ENCODE results near the gene CDHR5. TPM values are rescaled to one million over a fixed set of nuclear protein-coding genes. Genes with fewer than 3 reads are reported as not detected.

The CDHR5 gene, protein sequence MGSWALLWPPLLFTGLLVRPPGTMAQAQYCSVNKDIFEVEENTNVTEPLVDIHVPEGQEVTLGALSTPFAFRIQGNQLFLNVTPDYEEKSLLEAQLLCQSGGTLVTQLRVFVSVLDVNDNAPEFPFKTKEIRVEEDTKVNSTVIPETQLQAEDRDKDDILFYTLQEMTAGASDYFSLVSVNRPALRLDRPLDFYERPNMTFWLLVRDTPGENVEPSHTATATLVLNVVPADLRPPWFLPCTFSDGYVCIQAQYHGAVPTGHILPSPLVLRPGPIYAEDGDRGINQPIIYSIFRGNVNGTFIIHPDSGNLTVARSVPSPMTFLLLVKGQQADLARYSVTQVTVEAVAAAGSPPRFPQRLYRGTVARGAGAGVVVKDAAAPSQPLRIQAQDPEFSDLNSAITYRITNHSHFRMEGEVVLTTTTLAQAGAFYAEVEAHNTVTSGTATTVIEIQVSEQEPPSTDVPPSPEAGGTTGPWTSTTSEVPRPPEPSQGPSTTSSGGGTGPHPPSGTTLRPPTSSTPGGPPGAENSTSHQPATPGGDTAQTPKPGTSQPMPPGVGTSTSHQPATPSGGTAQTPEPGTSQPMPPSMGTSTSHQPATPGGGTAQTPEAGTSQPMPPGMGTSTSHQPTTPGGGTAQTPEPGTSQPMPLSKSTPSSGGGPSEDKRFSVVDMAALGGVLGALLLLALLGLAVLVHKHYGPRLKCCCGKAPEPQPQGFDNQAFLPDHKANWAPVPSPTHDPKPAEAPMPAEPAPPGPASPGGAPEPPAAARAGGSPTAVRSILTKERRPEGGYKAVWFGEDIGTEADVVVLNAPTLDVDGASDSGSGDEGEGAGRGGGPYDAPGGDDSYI
- not detected for total RNA-seq

DNA sequence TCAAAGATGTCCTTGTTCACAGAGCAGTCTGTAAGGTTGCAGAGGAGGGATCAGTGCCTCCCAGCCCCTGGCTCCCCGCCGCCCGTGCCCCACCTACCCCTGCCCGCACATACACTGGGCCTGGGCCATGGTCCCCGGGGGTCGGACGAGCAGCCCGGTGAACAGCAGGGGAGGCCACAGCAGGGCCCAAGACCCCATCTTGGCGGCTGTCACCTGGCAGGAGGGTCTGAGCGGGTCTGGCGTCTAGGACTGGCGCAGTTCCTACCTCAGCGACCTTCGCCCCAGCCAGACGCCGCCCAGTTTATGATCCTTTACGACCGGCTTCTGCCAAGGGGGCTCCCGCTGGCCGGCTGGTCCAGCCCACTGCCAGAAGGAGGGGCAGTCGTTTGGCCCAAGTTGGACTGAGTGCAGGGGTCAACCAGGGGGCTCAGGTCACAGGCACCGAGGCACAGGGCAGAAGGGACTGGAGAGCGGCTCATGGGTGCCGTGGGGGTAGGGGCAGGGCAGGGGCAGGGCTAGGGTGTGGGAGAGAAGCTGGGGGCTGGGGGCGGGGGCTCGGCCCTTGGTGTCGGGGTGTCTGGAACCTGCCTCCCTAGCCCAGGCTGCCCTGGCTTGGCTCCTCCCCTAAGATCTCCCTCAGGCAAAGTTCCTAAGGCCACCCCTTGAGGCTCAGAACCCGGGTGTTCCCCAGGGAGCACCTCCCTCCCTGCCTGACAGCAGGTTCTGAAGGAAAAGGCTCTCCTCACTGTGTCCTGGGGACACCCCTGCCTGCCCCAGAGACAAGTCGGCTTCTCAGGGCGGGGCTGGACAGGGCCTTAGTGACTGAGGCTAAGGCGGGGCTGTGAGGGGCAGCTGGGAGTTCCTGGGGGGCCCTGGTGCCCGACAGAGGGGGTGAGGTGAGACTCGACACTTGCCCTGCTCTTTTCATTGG is at the start of gene CDHR5:
Gene CDHR5 (minus strand): TSS at position 251 of the 931 bp plus-strand sequence. CDS start 53 bp downstream, at position 198.
- no peak for ATAC-seq
- Mint-ChIP-seq H3K36me3 (peaks cover 4% of the 10 kb centered on the region), H3K27ac (no peak within 1 kb of the TSS), H3K9me3 (ENCODE audit: low read depth) (no peaks in the 10 kb centered on the region), H3K4me1 (peaks cover 20% of the 10 kb centered on the region), H3K4me3 (no peak within 1 kb of the TSS), H3K27me3 (peaks cover 26% of the 10 kb centered on the region)
- CTCF ChIA-PET, result no interaction called here
- DNase-seq, result no peak

- H3K4me1 Mint-ChIP-seq, result no peaks in the 10 kb centered on the region
- CTCF ChIA-PET, result interaction anchor here (0.8 to 1.1 kb wide), 2 partner anchors 15 to 86 kb away, joined by 3 read pairs; no protein-coding TSS in a partner anchor
- peaks cover 19% of the 10 kb centered on the region for H3K36me3 Mint-ChIP-seq
- no peaks in the 10 kb centered on the region for H3K9me3 Mint-ChIP-seq (ENCODE audit: low read depth)
- no peak overlapping the region for H3K27ac Mint-ChIP-seq
- ATAC-seq (no peak), DNase-seq (no peak)
- no peaks in the 10 kb centered on the region for H3K27me3 Mint-ChIP-seq
- no peak overlapping the region for H3K4me3 Mint-ChIP-seq
Measured at GRCh38 chr11:674406-674805, 49.7 kb upstream of the CDHR5 start.

- Mint-ChIP-seq H3K27ac (no peak overlapping the region), H3K27me3 (no peaks in the 10 kb centered on the region), H3K36me3 (peaks cover 19% of the 10 kb centered on the region), H3K4me3 (no peak overlapping the region), H3K9me3 (ENCODE audit: low read depth) (no peaks in the 10 kb centered on the region), H3K4me1 (no peaks in the 10 kb centered on the region)
- CTCF ChIA-PET, result interaction anchor here (0.8 to 1.1 kb wide), 2 partner anchors 14 to 86 kb away, joined by 3 read pairs; no protein-coding TSS in a partner anchor
- DNase-seq (no peak), ATAC-seq (no peak)
Measured at GRCh38 chr11:673866-674265, 49.1 kb upstream of the CDHR5 start.

DNA sequence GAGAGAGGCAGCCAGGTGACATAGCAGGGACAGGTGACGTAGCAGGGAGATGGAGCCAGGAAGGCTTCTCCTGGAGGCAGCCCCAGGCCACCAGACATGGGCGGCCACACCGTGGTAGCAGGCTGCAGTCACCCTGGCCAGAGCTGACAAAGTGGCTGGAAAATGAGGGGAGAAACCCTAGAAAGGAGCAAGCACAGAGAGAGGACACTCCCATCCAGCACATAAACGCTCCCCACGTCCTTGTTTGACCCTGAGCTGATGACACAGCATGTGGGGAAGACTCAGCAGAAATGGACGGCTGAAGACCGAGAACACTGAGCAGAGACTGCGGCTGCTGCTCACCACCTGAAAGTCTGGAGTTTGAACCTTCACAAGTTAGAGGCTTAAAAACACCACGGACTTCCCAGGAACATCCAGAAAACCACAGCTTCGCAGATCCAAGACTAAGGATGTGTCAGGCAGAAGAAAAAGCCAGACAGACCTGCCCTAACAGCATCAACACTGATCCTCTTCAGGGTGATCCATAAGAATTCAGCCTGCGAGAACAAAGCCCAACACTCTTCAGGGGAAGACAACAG is 41.0 kb upstream of the CDHR5 start:
- Mint-ChIP-seq H3K4me1 (no peaks in the 10 kb centered on the region), H3K27me3 (no peaks in the 10 kb centered on the region), H3K36me3 (peaks cover 1% of the 10 kb centered on the region), H3K4me3 (no peak overlapping the region), H3K9me3 (ENCODE audit: low read depth) (no peaks in the 10 kb centered on the region), H3K27ac (no peak overlapping the region)
- DNase-seq, result no peak
- ATAC-seq, result no peak
- CTCF ChIA-PET, result interaction anchor here (0.6 to 1.4 kb wide), 3 partner anchors 24 to 81 kb away, joined by 3 to 4 read pairs (median 4); partner anchors contain the start of gene TMEM80

GRCh38 chr11:665062-665703 is 40.4 kb upstream of the CDHR5 start:
- Mint-ChIP-seq H3K4me1 (no peaks in the 10 kb centered on the region), H3K9me3 (ENCODE audit: low read depth) (no peaks in the 10 kb centered on the region), H3K27ac (no peak overlapping the region), H3K27me3 (no peaks in the 10 kb centered on the region), H3K36me3 (peaks cover 1% of the 10 kb centered on the region), H3K4me3 (no peak overlapping the region)
- CTCF ChIA-PET, result interaction anchor here (0.6 to 1.4 kb wide), 3 partner anchors 23 to 80 kb away, joined by 3 to 4 read pairs (median 4); partner anchors contain the start of gene TMEM80
- no peak for ATAC-seq
- DNase-seq, result no peak

GRCh38 chr11:662689-663274 is 38.0 kb upstream of the CDHR5 start:
- Mint-ChIP-seq H3K4me1 (no peaks in the 10 kb centered on the region), H3K4me3 (no peak overlapping the region), H3K27me3 (no peaks in the 10 kb centered on the region), H3K27ac (no peak overlapping the region), H3K36me3 (no peaks in the 10 kb centered on the region), H3K9me3 (ENCODE audit: low read depth) (no peaks in the 10 kb centered on the region)
- DNase-seq (peak; percentile 56), ATAC-seq (peak; percentile 68)
- CTCF ChIA-PET, result interaction anchor here (1.2 to 2.7 kb wide), 4 partner anchors 57 to 87 kb away, joined by 3 to 21 read pairs (median 8); partner anchors contain the start of gene PHRF1

- Mint-ChIP-seq H3K27me3 (no peaks in the 10 kb centered on the region), H3K4me1 (no peaks in the 10 kb centered on the region), H3K9me3 (ENCODE audit: low read depth) (no peaks in the 10 kb centered on the region), H3K36me3 (no peaks in the 10 kb centered on the region), H3K4me3 (no peak overlapping the region), H3K27ac (no peak overlapping the region)
- DNase-seq (no peak), ATAC-seq (no peak)
- CTCF ChIA-PET, result interaction anchor here (2.1 to 2.7 kb wide), 2 partner anchors 62 to 65 kb away, joined by 11 to 21 read pairs; no protein-coding TSS in a partner anchor
Measured at GRCh38 chr11:660681-661444, 36.1 kb upstream of the CDHR5 start.

DNA sequence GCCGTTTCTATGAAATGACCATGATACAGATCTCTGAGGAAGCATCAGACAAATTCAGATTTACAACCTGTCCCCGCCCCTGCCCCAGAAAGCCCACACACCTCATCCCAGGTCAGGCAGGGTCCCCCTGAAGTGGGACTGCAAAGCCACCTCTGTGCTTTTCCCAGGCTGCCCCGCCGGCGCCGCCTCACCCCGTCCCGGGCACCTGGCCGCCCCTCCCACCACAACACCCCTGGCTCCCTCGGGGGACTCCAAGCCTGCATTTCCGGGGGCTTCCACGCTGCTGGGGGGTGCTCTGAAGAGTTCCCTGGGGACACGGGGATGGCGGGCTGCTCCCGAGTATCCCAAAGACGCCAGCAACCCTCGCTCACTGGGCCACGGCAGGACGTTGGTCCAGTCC is 35.5 kb upstream of the CDHR5 start:
- CTCF ChIA-PET, result interaction anchor here (2.7 kb wide), 1 partner anchor 66 kb away, joined by 21 read pairs; no protein-coding TSS in a partner anchor
- no peaks in the 10 kb centered on the region for H3K36me3 Mint-ChIP-seq
- no peaks in the 10 kb centered on the region for H3K27me3 Mint-ChIP-seq
- H3K4me3 Mint-ChIP-seq, result no peak overlapping the region
- H3K9me3 Mint-ChIP-seq (ENCODE audit: low read depth), result no peaks in the 10 kb centered on the region
- H3K27ac Mint-ChIP-seq, result no peak overlapping the region
- no peaks in the 10 kb centered on the region for H3K4me1 Mint-ChIP-seq
- ATAC-seq, result no peak
- DNase-seq, result no peak

GRCh38 chr11:659532-660085 is 34.9 kb upstream of the CDHR5 start:
- Mint-ChIP-seq H3K27ac (no peak overlapping the region), H3K4me1 (no peaks in the 10 kb centered on the region), H3K27me3 (no peaks in the 10 kb centered on the region), H3K9me3 (ENCODE audit: low read depth) (no peaks in the 10 kb centered on the region), H3K4me3 (no peak overlapping the region), H3K36me3 (no peaks in the 10 kb centered on the region)
- no peak for ATAC-seq
- no peak for DNase-seq
- CTCF ChIA-PET, result interaction anchor here (0.9 to 1.1 kb wide), 2 partner anchors 14 to 64 kb away, joined by 3 to 4 read pairs; no protein-coding TSS in a partner anchor

DNA sequence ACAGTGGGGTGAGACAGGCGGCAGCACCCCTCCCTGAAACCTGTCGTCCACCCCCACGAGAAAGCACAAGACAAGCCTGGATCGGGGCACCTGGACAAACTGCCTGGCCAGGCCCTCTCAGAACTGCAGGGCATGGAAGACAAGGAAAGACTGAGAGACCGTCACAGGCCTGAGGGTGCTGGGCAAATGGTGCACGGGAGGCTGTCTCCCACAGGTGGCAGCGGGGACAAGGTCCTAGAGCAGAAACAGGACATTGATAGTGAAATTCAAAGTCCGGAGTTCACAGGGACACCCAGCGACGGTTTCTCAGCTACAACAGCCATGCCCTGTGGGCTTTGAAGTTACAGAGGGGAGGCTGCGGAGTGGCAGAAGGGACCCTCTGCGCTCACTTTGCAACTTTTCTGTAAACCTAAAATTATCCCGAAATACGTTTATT is 33.0 kb upstream of the CDHR5 start:
- Mint-ChIP-seq H3K27me3 (no peaks in the 10 kb centered on the region), H3K4me3 (no peak overlapping the region), H3K9me3 (ENCODE audit: low read depth) (no peaks in the 10 kb centered on the region), H3K4me1 (no peaks in the 10 kb centered on the region), H3K27ac (no peak overlapping the region), H3K36me3 (no peaks in the 10 kb centered on the region)
- no peak for DNase-seq
- no peak for ATAC-seq
- CTCF ChIA-PET, result no interaction called here

DNA sequence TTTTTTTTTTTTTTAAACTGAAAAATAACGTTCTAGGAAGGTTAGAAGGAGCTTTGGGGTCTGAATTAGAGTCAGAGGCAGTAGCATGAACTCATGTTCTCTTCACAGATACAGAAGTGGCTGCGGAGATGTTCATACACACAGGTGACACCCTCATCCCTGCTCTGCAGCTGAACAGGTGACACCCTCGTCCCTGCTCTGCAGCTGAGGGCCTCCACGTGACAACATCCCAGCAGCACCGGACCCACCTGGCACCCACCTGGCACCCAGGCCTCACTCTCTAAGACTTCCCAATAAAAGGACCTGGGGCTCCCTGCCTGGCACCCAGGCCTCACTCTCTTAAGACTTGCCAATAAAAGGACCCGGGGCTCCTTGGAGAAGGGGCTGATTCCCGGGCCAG is 32.1 kb upstream of the CDHR5 start:
- Mint-ChIP-seq H3K27me3 (no peaks in the 10 kb centered on the region), H3K4me3 (no peak overlapping the region), H3K36me3 (no peaks in the 10 kb centered on the region), H3K9me3 (ENCODE audit: low read depth) (no peaks in the 10 kb centered on the region), H3K4me1 (no peaks in the 10 kb centered on the region), H3K27ac (no peak overlapping the region)
- CTCF ChIA-PET, result interaction anchor here (1.2 kb wide), 1 partner anchor 40 kb away, joined by 3 read pairs; no protein-coding TSS in a partner anchor
- DNase-seq (no peak), ATAC-seq (no peak)
